Measurements from ENCODE around the gene MRM1.

GRCh38 chr17:36653374-36653773, 52.0 kb downstream of the MRM1 start:
- TF ChIP-seq CTCF (IDR thresholded peaks at IDR 0.05) = no peak
- no peak for TF ChIP-seq POLR2AphosphoS5 (IDR thresholded peaks at IDR 0.05)
